GM12892 (cell line): ENCODE measurements around the gene PGA5.
"Not testable (repeated sequence)": the region's sequence is repeated elsewhere in the genome, so short reads cannot be mapped to it uniquely, and the experiment has no call there.

Experiments
- POLR2A ChIP-seq: IDR thresholded peaks from 2 replicates; pipeline ENCODE4 v1.6.1; 2011; ENCODE audit warnings: low read depth, low read length, control low read depth
- TAF1 ChIP-seq: IDR thresholded peaks from 2 replicates; pipeline ENCODE4 v1.6.1; 2011; ENCODE audit warnings: low read depth, mild to moderate bottlenecking, control low read depth, low read length, borderline replicate concordance

GRCh38 chr11:61219016-61219415 is 22.0 kb upstream of the PGA5 start:
- not testable (repeated sequence) for TF ChIP-seq TAF1, POLR2A
